ENCODE results near the gene NAPG.
"Not testable (repeated sequence)": the region's sequence is repeated elsewhere in the genome, so short reads cannot be mapped to it uniquely, and the experiment has no call there.

Gene NAPG

GRCh38 chr18:10525697-10526560 lies at the start of gene NAPG:
NAPG (plus strand) TSS chr18:10526027; CDS start chr18:10526103, 76 bp downstream.
- peak; percentile 72 to 91 for DNase-seq

- no peak for DNase-seq
Observed at GRCh38 chr18:10476338-10476791, 49.5 kb upstream of the NAPG start.

- no peak for DNase-seq
Observed at GRCh38 chr18:10477121-10477862, 48.5 kb upstream of the NAPG start.

GRCh38 chr18:10477863-10478260 lies 48.0 kb upstream of the NAPG start:
- DNase-seq: peak in 1 of 2 experiments; percentile 18

GRCh38 chr18:10481831-10482230 lies 44.0 kb upstream of the NAPG start:
- DNase-seq: no peak

GRCh38 chr18:10482363-10482984 lies 43.4 kb upstream of the NAPG start:
- DNase-seq: no peak

GRCh38 chr18:10482985-10483949 lies 42.6 kb upstream of the NAPG start:
- no peak for DNase-seq

GRCh38 chr18:10485475-10485874 lies 40.4 kb upstream of the NAPG start:
- no peak for DNase-seq

- DNase-seq: no peak
Observed at GRCh38 chr18:10486362-10486761, 39.5 kb upstream of the NAPG start.

- DNase-seq: peak in 1 of 2 experiments; percentile 52
Observed at GRCh38 chr18:10487154-10487553, 38.7 kb upstream of the NAPG start.

GRCh38 chr18:10488017-10488416 lies 37.8 kb upstream of the NAPG start:
- no peak for DNase-seq

GRCh38 chr18:10490401-10491165 lies 35.2 kb upstream of the NAPG start:
- DNase-seq: peak in 1 of 2 experiments; percentile 39

- DNase-seq: no peak
Observed at GRCh38 chr18:10495936-10496335, 29.9 kb upstream of the NAPG start.

GRCh38 chr18:10497206-10497749 lies 28.5 kb upstream of the NAPG start:
- DNase-seq: no peak

GRCh38 chr18:10499230-10499629 lies 26.6 kb upstream of the NAPG start:
- no peak for DNase-seq

GRCh38 chr18:10500038-10500437 lies 25.8 kb upstream of the NAPG start:
- no peak for DNase-seq

- DNase-seq: no peak
Observed at GRCh38 chr18:10504723-10505122, 21.1 kb upstream of the NAPG start.

- not testable (repeated sequence) for DNase-seq
Observed at GRCh38 chr18:10505892-10506291, 19.9 kb upstream of the NAPG start.

- no peak for DNase-seq
Observed at GRCh38 chr18:10508591-10508990, 17.2 kb upstream of the NAPG start.

GRCh38 chr18:10511236-10511635 lies 14.6 kb upstream of the NAPG start:
- DNase-seq: no peak

- DNase-seq: no peak
Observed at GRCh38 chr18:10514082-10514481, 11.7 kb upstream of the NAPG start.
